ENCODE data around the gene CNTN1. TPM values are rescaled to one million over a fixed set of nuclear protein-coding genes. Genes with fewer than 3 reads are reported as not detected.

CNTN1 gene
- total and polyA plus RNA-seq, 2 of the 4 experiments (the other 2 are of a cell fraction) = 0.10 to 0.18 TPM

- Histone ChIP-seq H3K4me1 (ENCODE audit: control insufficient read depth, insufficient read depth, low read length) (no peaks in the 10 kb centered on the region), H4K20me1 (ENCODE audit: insufficient read depth, low read length) (no peaks in the 10 kb centered on the region), H2BK120ac (ENCODE audit: low read depth, low read length) (no peak overlapping the region), H4K91ac (ENCODE audit: insufficient read depth, low read depth, low read length) (no peak overlapping the region), H4K5ac (ENCODE audit: low read depth, low read length) (no peak overlapping the region), H2BK5ac (ENCODE audit: low read depth, low read length, poor library complexity, severe bottlenecking) (no peak overlapping the region), H3K9ac (ENCODE audit: low read depth, low read length) (no peak overlapping the region), H4K8ac (ENCODE audit: low read depth in 2 of 2, low read length in 2 of 2) (no peak overlapping the region), H2BK15ac (ENCODE audit: low read depth, low read length) (no peak overlapping the region), H3K23ac (ENCODE audit: low read depth, low read length) (no peak overlapping the region), H3K4me2 (ENCODE audit: low read depth, low read length) (no peak overlapping the region), H3K56ac (ENCODE audit: extremely low read depth, insufficient read depth, low read length) (no peak overlapping the region), H3K4me3 (ENCODE audit: insufficient read depth, low read depth, low read length) (no peak overlapping the region), H3K18ac (ENCODE audit: low read depth, low read length) (no peak overlapping the region), H3K14ac (replicated peaks; ENCODE audit: low read depth, low read length) (no peak overlapping the region), H3K9me3 (ENCODE audit: control insufficient read depth, insufficient read depth, low read length) (no peaks in the 10 kb centered on the region), H2AK9ac (replicated peaks; ENCODE audit: low read depth, low read length, poor library complexity) (no peak overlapping the region), H3K27ac (ENCODE audit: insufficient read depth, low read length) (no peak overlapping the region), H2BK20ac (ENCODE audit: low read depth, low read length) (no peak overlapping the region), H3K4ac (ENCODE audit: low read depth, low read length) (no peak overlapping the region), H3K79me1 (ENCODE audit: low read depth in 1 of 2, low read length in 2 of 2) (no peaks in the 10 kb centered on the region), H3K9me1 (ENCODE audit: insufficient read depth, low read length) (no peaks in the 10 kb centered on the region), H3K27me3 (ENCODE audit: control insufficient read depth, insufficient read depth, low read length) (no peaks in the 10 kb centered on the region), H3K36me3 (ENCODE audit: control insufficient read depth, insufficient read depth, low read length) (no peaks in the 10 kb centered on the region), H2AFZ (replicated peaks; ENCODE audit: low read length, poor library complexity) (no peak overlapping the region), H2AK5ac (ENCODE audit: low read depth, low read length) (no peak overlapping the region)
- POLR2A ChIA-PET (ENCODE audit: unreplicated experiment) = no interaction called here
- CTCF ChIA-PET = no interaction called here
- BruUV-seq (replicated peaks) = no TSS peak
- in situ Hi-C loops (cut with MboI; ENCODE audit: low sequenced_read_pairs) (no loop called here), intact Hi-C loops (cut with micrococcal nuclease) (no loop called here), dilution Hi-C loops (cut with HindIII; ENCODE audit: low sequenced_read_pairs, unreplicated experiment) (no loop called here)
- no CpG with 5 or more reads among the region's 1 CpG for WGBS, 2 experiments (ENCODE audit: extremely low coverage in 2 of 2, insufficient read length in 1 of 2)
- TF ChIP-seq ELK1 (IDR thresholded peaks at IDR 0.05; ENCODE audit: borderline replicate concordance, low read depth, low read length) (no peak), BHLHE40 (IDR thresholded peaks at IDR 0.05; ENCODE audit: low read depth, low read length) (no peak), FOS (IDR thresholded peaks at IDR 0.05; ENCODE audit: low read depth, low read length) (no peak), CTCF (conservative IDR thresholded peaks at IDR 0.05; ENCODE audit: low read depth, low read length) (no peak), USF2 (IDR thresholded peaks at IDR 0.05; ENCODE audit: low read depth, low read length) (no peak), CHD1 (IDR thresholded peaks at IDR 0.05; ENCODE audit: low read depth, low read length) (no peak), SMC3 (IDR thresholded peaks at IDR 0.05; ENCODE audit: low read depth, low read length) (no peak), POLR2A (IDR thresholded peaks at IDR 0.05; ENCODE audit: low read depth, low read length) (no peak), NFE2L2 (IDR thresholded peaks at IDR 0.05; ENCODE audit: low read depth, low read length) (no peak), RAD21 (IDR thresholded peaks at IDR 0.05; ENCODE audit: low read length) (no peak), RCOR1 (IDR thresholded peaks at IDR 0.05; ENCODE audit: insufficient replicate concordance, low read length) (no peak), MAFK (IDR thresholded peaks at IDR 0.05; ENCODE audit: low read depth, low read length) (no peak)
- ATAC-seq (ENCODE audit: low read depth) (no peak), DNase-seq (no peak)
Measured at GRCh38 chr12:40717576-40717975, 25.3 kb downstream of the CNTN1 start.

Data from IMR-90 (cell line).